ENCODE measurements around the gene PALM2AKAP2.

PALM2AKAP2 gene

DNA sequence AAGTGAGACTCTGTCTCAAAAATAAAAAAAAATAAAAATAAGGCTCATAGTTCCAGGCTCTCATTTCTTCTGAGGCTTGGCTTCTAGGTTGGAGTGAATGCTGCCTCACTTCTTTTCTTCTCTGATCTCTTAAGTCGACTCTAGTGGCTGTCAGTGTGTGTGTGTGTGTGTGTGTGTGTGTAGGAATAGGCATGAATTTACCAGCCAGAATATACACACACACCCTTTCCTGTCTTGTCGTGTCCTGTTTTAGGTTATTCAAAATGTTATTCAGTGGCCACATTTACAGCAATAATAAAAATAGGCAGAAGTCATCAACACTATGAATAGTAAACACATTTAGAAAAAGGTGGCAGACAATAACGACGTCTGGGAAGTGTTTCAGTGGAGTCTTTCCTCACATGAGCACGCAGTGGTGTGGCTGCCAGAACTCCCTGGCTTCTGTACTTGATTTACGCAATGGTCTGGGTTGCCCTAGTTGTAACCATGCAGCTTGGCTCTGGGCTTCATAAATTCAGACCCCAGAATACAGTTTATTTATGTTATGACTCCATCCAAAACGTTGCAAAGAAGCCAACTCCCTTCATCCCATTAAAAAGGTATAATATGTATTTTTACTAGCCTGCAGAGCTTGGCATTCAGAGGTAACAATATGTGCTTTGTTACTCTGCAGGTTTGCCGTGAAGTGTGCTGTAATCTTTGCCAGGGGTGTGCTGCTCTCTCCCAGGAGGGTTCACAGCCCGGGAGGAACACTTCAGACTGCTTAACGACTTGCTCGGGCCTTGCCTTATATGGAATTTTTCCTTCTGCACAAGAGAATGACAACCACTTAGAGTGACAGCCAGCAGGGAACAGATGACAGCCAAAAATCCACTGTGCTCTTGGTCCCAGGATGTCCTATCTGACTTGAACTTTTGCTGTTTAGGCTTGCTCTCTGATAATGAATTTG lies 34.4 kb upstream of the PALM2AKAP2 start:
- Histone ChIP-seq H3K36me3 (ENCODE audit: control insufficient read depth, insufficient read depth, low read length) (no peaks in the 10 kb centered on the region), H3K4me1 (ENCODE audit: control insufficient read depth, insufficient read depth, low read length, poor library complexity, severe bottlenecking) (no peaks in the 10 kb centered on the region), H3K27me3 (replicated peaks; ENCODE audit: control insufficient read depth, insufficient read depth, low read length, poor library complexity, severe bottlenecking) (no peaks in the 10 kb centered on the region), H3K9me3 (ENCODE audit: control insufficient read depth, low read length) (no peaks in the 10 kb centered on the region), H3K27ac (ENCODE audit: insufficient read depth, low read length, poor library complexity, severe bottlenecking) (no peak overlapping the region), H3K4me3 (ENCODE audit: insufficient read depth, low read depth, low read length, poor library complexity, severe bottlenecking) (no peak overlapping the region)
- no peak for DNase-seq

- no peak overlapping the region for H3K4me3 ChIP-seq (ENCODE audit: insufficient read depth, low read depth, low read length, poor library complexity, severe bottlenecking)
- no peaks in the 10 kb centered on the region for H3K36me3 ChIP-seq (ENCODE audit: control insufficient read depth, insufficient read depth, low read length)
- no peak overlapping the region for H3K27ac ChIP-seq (ENCODE audit: insufficient read depth, low read length, poor library complexity, severe bottlenecking)
- DNase-seq: no peak
- H3K9me3 ChIP-seq (ENCODE audit: control insufficient read depth, low read length): no peaks in the 10 kb centered on the region
- H3K27me3 ChIP-seq (replicated peaks; ENCODE audit: control insufficient read depth, insufficient read depth, low read length, poor library complexity, severe bottlenecking): no peaks in the 10 kb centered on the region
- no peaks in the 10 kb centered on the region for H3K4me1 ChIP-seq (ENCODE audit: control insufficient read depth, insufficient read depth, low read length, poor library complexity, severe bottlenecking)
Observed at GRCh38 chr9:109751253-109751652, 28.7 kb upstream of the PALM2AKAP2 start.

DNA sequence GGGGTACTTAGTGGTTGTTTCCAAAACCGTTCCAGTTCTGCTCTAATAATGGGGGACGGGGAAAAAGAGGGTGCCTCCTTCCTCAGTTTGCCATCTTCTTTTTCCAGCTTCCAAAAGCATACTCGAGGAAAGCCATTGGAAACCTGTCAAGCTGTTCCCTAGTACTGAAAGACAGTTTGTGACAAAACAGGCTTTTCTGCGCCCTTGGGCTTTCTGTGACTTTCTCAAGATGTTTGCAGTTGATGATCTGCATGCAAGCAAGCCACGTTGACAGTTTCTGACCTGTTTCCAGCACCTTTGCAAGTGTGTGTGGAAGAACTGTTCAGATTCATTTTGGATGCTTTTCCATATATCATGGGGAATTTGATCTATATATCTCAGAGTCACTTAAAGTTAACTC lies 26.7 kb upstream of the PALM2AKAP2 start:
- no peaks in the 10 kb centered on the region for H3K4me1 ChIP-seq (ENCODE audit: control insufficient read depth, insufficient read depth, low read length, poor library complexity, severe bottlenecking)
- no peaks in the 10 kb centered on the region for H3K9me3 ChIP-seq (ENCODE audit: control insufficient read depth, low read length)
- no peak for DNase-seq
- no peak overlapping the region for H3K4me3 ChIP-seq (ENCODE audit: insufficient read depth, low read depth, low read length, poor library complexity, severe bottlenecking)
- no peaks in the 10 kb centered on the region for H3K27me3 ChIP-seq (replicated peaks; ENCODE audit: control insufficient read depth, insufficient read depth, low read length, poor library complexity, severe bottlenecking)
- H3K27ac ChIP-seq (ENCODE audit: insufficient read depth, low read length, poor library complexity, severe bottlenecking): no peak overlapping the region
- no peaks in the 10 kb centered on the region for H3K36me3 ChIP-seq (ENCODE audit: control insufficient read depth, insufficient read depth, low read length)

DNA sequence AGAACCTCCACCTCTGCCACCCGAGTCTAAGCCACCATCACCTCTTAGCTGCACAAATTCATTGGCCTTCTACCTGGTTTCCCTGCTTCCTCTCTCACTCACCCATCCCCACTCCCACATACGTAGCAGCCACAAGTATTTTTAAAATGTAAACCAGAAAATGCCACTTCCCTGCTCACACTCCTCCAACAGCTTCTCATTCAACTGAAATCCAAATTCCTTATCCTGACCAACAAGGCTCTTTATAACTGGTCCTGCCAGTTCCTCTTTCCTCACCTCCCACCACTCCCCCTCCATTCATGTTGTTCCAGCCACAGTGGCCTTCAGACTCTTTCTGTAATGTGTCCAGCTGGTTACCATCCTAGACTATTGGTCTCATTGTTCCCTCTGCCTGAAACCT lies 25.0 kb upstream of the PALM2AKAP2 start:
- Histone ChIP-seq H3K9me3 (ENCODE audit: control insufficient read depth, low read length) (no peaks in the 10 kb centered on the region), H3K36me3 (ENCODE audit: control insufficient read depth, insufficient read depth, low read length) (no peaks in the 10 kb centered on the region), H3K27ac (ENCODE audit: insufficient read depth, low read length, poor library complexity, severe bottlenecking) (no peak overlapping the region), H3K4me3 (ENCODE audit: insufficient read depth, low read depth, low read length, poor library complexity, severe bottlenecking) (no peak overlapping the region), H3K27me3 (replicated peaks; ENCODE audit: control insufficient read depth, insufficient read depth, low read length, poor library complexity, severe bottlenecking) (no peaks in the 10 kb centered on the region), H3K4me1 (ENCODE audit: control insufficient read depth, insufficient read depth, low read length, poor library complexity, severe bottlenecking) (no peaks in the 10 kb centered on the region)
- DNase-seq: no peak

GRCh38 chr9:109759589-109759988 lies 20.4 kb upstream of the PALM2AKAP2 start:
- Histone ChIP-seq H3K4me3 (ENCODE audit: insufficient read depth, low read depth, low read length, poor library complexity, severe bottlenecking) (no peak overlapping the region), H3K27ac (ENCODE audit: insufficient read depth, low read length, poor library complexity, severe bottlenecking) (no peak overlapping the region), H3K9me3 (ENCODE audit: control insufficient read depth, low read length) (no peaks in the 10 kb centered on the region), H3K36me3 (ENCODE audit: control insufficient read depth, insufficient read depth, low read length) (no peaks in the 10 kb centered on the region), H3K4me1 (ENCODE audit: control insufficient read depth, insufficient read depth, low read length, poor library complexity, severe bottlenecking) (no peaks in the 10 kb centered on the region), H3K27me3 (replicated peaks; ENCODE audit: control insufficient read depth, insufficient read depth, low read length, poor library complexity, severe bottlenecking) (no peaks in the 10 kb centered on the region)
- DNase-seq: no peak

DNA sequence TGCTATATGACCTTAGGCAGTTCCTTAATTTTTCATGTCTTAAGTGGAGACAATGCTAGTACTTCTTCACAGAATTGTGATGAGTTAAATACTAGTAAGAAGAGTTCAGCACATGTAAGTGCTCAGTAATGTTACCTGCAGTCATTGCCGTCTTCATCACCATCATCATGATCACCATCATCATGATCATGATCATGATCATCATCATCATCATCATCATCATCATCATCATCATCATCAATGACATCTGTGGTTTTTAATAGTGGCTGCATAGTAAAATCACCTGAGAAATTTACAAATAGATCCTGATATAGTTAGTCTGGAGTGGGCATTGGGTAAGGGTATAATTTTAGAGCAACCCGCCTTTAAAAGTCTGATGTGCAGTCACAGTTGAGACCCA lies 14.7 kb upstream of the PALM2AKAP2 start:
- Histone ChIP-seq H3K4me3 (ENCODE audit: insufficient read depth, low read depth, low read length, poor library complexity, severe bottlenecking) (no peak overlapping the region), H3K36me3 (ENCODE audit: control insufficient read depth, insufficient read depth, low read length) (no peaks in the 10 kb centered on the region), H3K9me3 (ENCODE audit: control insufficient read depth, low read length) (no peaks in the 10 kb centered on the region), H3K4me1 (ENCODE audit: control insufficient read depth, insufficient read depth, low read length, poor library complexity, severe bottlenecking) (no peaks in the 10 kb centered on the region), H3K27ac (ENCODE audit: insufficient read depth, low read length, poor library complexity, severe bottlenecking) (no peak overlapping the region), H3K27me3 (replicated peaks; ENCODE audit: control insufficient read depth, insufficient read depth, low read length, poor library complexity, severe bottlenecking) (no peaks in the 10 kb centered on the region)
- no peak for DNase-seq

- no peaks in the 10 kb centered on the region for H3K4me1 ChIP-seq (ENCODE audit: control insufficient read depth, insufficient read depth, low read length, poor library complexity, severe bottlenecking)
- no peak overlapping the region for H3K27ac ChIP-seq (ENCODE audit: insufficient read depth, low read length, poor library complexity, severe bottlenecking)
- no peak for DNase-seq
- H3K27me3 ChIP-seq (replicated peaks; ENCODE audit: control insufficient read depth, insufficient read depth, low read length, poor library complexity, severe bottlenecking): no peaks in the 10 kb centered on the region
- no peaks in the 10 kb centered on the region for H3K36me3 ChIP-seq (ENCODE audit: control insufficient read depth, insufficient read depth, low read length)
- H3K9me3 ChIP-seq (ENCODE audit: control insufficient read depth, low read length): no peaks in the 10 kb centered on the region
- no peak overlapping the region for H3K4me3 ChIP-seq (ENCODE audit: insufficient read depth, low read depth, low read length, poor library complexity, severe bottlenecking)
Observed at GRCh38 chr9:109765830-109766229, 14.2 kb upstream of the PALM2AKAP2 start.

DNA sequence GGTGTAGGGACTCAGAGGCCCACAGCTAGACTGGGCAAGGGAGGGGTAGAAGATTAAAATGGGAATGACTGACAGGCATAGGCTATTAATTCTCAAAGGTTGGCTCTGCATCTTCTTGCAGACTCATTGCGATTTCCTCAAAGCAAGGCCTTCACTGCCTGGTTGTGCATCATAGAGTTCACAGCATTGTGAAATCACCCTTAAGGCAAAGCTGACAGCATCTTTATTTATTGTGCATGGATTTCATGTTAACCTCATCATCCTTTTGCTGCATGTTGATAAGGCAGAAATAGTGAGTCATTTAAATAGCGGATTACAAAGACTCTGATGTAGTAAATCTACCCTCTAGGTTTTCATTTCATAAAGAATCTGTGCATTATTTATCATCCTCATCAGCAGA lies 13.6 kb upstream of the PALM2AKAP2 start:
- H3K9me3 ChIP-seq (ENCODE audit: control insufficient read depth, low read length): no peaks in the 10 kb centered on the region
- H3K4me3 ChIP-seq (ENCODE audit: insufficient read depth, low read depth, low read length, poor library complexity, severe bottlenecking): no peak overlapping the region
- H3K27ac ChIP-seq (ENCODE audit: insufficient read depth, low read length, poor library complexity, severe bottlenecking): no peak overlapping the region
- no peaks in the 10 kb centered on the region for H3K27me3 ChIP-seq (replicated peaks; ENCODE audit: control insufficient read depth, insufficient read depth, low read length, poor library complexity, severe bottlenecking)
- DNase-seq: no peak
- H3K4me1 ChIP-seq (ENCODE audit: control insufficient read depth, insufficient read depth, low read length, poor library complexity, severe bottlenecking): no peaks in the 10 kb centered on the region
- no peaks in the 10 kb centered on the region for H3K36me3 ChIP-seq (ENCODE audit: control insufficient read depth, insufficient read depth, low read length)

GRCh38 chr9:109767404-109767803 lies 12.6 kb upstream of the PALM2AKAP2 start:
- Histone ChIP-seq H3K4me1 (ENCODE audit: control insufficient read depth, insufficient read depth, low read length, poor library complexity, severe bottlenecking) (no peaks in the 10 kb centered on the region), H3K9me3 (ENCODE audit: control insufficient read depth, low read length) (no peaks in the 10 kb centered on the region), H3K27ac (ENCODE audit: insufficient read depth, low read length, poor library complexity, severe bottlenecking) (no peak overlapping the region), H3K36me3 (ENCODE audit: control insufficient read depth, insufficient read depth, low read length) (no peaks in the 10 kb centered on the region), H3K27me3 (replicated peaks; ENCODE audit: control insufficient read depth, insufficient read depth, low read length, poor library complexity, severe bottlenecking) (no peaks in the 10 kb centered on the region), H3K4me3 (ENCODE audit: insufficient read depth, low read depth, low read length, poor library complexity, severe bottlenecking) (no peak overlapping the region)
- DNase-seq: no peak

- H3K27ac ChIP-seq (ENCODE audit: insufficient read depth, low read length, poor library complexity, severe bottlenecking): no peak overlapping the region
- no peaks in the 10 kb centered on the region for H3K4me1 ChIP-seq (ENCODE audit: control insufficient read depth, insufficient read depth, low read length, poor library complexity, severe bottlenecking)
- H3K36me3 ChIP-seq (ENCODE audit: control insufficient read depth, insufficient read depth, low read length): no peaks in the 10 kb centered on the region
- no peaks in the 10 kb centered on the region for H3K9me3 ChIP-seq (ENCODE audit: control insufficient read depth, low read length)
- H3K4me3 ChIP-seq (ENCODE audit: insufficient read depth, low read depth, low read length, poor library complexity, severe bottlenecking): no peak overlapping the region
- H3K27me3 ChIP-seq (replicated peaks; ENCODE audit: control insufficient read depth, insufficient read depth, low read length, poor library complexity, severe bottlenecking): no peaks in the 10 kb centered on the region
- no peak for DNase-seq
Observed at GRCh38 chr9:109767814-109768213, 12.2 kb upstream of the PALM2AKAP2 start.
